HG03469 (cell line): ENCODE data around the gene ZNF407.

Experiments used
- ATAC-seq: cut with Tn5 transposase; IDR thresholded peaks from one replicate; pipeline ENCODE4 v1.9.1; 2021; ENCODE audit warnings: mild to moderate bottlenecking, moderate library complexity, moderate number of reproducible peaks; ENCODE audit not compliant: unreplicated experiment

Gene ZNF407

GRCh38 chr18:74775239-74775638 is 177.6 kb downstream of the ZNF407 start:
- no peak for ATAC-seq

- no peak for ATAC-seq
Measured at GRCh38 chr18:74778191-74778847, 180.6 kb downstream of the ZNF407 start.

GRCh38 chr18:74784752-74785151 is 187.1 kb downstream of the ZNF407 start:
- ATAC-seq, result no peak

GRCh38 chr18:74785632-74786031 is 188.0 kb downstream of the ZNF407 start:
- ATAC-seq, result no peak

- no peak for ATAC-seq
Measured at GRCh38 chr18:74788657-74789056, 191.0 kb downstream of the ZNF407 start.

GRCh38 chr18:74789078-74789477 is 191.4 kb downstream of the ZNF407 start:
- ATAC-seq, result no peak

GRCh38 chr18:74790451-74790850 is 192.8 kb downstream of the ZNF407 start:
- no peak for ATAC-seq

- no peak for ATAC-seq
Measured at GRCh38 chr18:74791501-74792194, 194.0 kb downstream of the ZNF407 start.

GRCh38 chr18:74793746-74794145 is 196.1 kb downstream of the ZNF407 start:
- ATAC-seq, result no peak

- ATAC-seq, result no peak
Measured at GRCh38 chr18:74795751-74796150, 198.1 kb downstream of the ZNF407 start.

- ATAC-seq, result no peak
Measured at GRCh38 chr18:74796211-74796610, 198.5 kb downstream of the ZNF407 start.

GRCh38 chr18:74796841-74797576 is 199.3 kb downstream of the ZNF407 start:
- ATAC-seq, result peak; percentile 98

GRCh38 chr18:74797577-74798151 is 200.0 kb downstream of the ZNF407 start:
- peak; percentile 15 for ATAC-seq

- ATAC-seq, result no peak
Measured at GRCh38 chr18:74799542-74799941, 201.9 kb downstream of the ZNF407 start.

- ATAC-seq, result no peak
Measured at GRCh38 chr18:74800098-74800497, 202.4 kb downstream of the ZNF407 start.

GRCh38 chr18:74803117-74803516 is 205.4 kb downstream of the ZNF407 start:
- ATAC-seq, result no peak

- ATAC-seq, result no peak
Measured at GRCh38 chr18:74803769-74804168, 206.1 kb downstream of the ZNF407 start.

GRCh38 chr18:74804677-74805076 is 207.0 kb downstream of the ZNF407 start:
- no peak for ATAC-seq

GRCh38 chr18:74806073-74806472 is 208.4 kb downstream of the ZNF407 start:
- ATAC-seq, result no peak

- peak; percentile 86 for ATAC-seq
Measured at GRCh38 chr18:74806700-74807416, 209.2 kb downstream of the ZNF407 start.

GRCh38 chr18:74817576-74817975 is 219.9 kb downstream of the ZNF407 start:
- no peak for ATAC-seq
